CD4-positive, alpha-beta T cell treated with Interleukin-4 for 4 hours (primary cell): Measurements from ENCODE around the gene USP12.
A peak's percentile ranks its signal among the peaks of the same experiment; 100 is the strongest.
"Not testable (repeated sequence)": the region's sequence is repeated elsewhere in the genome, so short reads cannot be mapped to it uniquely, and the experiment has no call there.

Source experiments
- DNase-seq: peaks from one replicate; pipeline ENCODE4 v3.0.0-alpha.2; 2020

USP12 gene

GRCh38 chr13:27118428-27119054 is 53.1 kb downstream of the USP12 start:
- DNase-seq, result no peak

DNA sequence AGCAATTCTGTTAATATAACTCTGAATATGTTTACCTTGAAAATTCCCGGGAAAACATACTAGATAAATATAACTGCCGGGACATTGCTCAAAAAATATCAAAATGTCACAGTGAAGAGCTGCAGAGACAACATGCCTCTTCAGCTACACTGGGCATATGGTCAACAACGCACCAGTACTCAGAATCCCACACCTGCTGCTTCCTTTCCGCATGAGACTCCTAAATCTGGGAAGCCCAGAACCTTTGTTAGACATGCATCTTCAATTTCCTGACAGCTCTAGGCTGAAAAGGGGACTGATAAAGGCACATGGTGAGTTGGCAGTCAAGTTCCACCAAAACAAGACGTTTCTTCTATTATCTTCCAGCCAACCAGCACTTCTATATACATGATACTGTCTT is 53.7 kb downstream of the USP12 start:
- DNase-seq, result no peak

DNA sequence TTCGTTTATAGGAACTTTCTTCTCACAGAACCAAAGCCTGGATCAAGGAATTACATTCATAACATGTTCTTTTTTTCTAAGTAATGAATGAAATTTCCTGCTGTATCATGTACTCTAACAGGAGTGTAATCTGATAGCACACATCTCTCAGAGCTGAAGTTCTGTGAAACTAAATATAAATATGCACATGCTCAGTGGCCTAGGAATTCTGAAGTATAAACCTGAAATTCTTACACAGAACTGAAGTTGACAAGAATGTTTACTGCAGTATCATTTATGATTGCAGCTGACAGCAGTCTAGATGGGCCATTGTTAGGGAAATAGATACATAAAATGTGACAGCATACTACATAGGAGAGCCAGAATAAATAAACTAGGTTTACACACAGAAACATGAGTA is 54.5 kb downstream of the USP12 start:
- DNase-seq, result no peak

GRCh38 chr13:27113436-27113835 is 58.2 kb downstream of the USP12 start:
- no peak for DNase-seq

DNA sequence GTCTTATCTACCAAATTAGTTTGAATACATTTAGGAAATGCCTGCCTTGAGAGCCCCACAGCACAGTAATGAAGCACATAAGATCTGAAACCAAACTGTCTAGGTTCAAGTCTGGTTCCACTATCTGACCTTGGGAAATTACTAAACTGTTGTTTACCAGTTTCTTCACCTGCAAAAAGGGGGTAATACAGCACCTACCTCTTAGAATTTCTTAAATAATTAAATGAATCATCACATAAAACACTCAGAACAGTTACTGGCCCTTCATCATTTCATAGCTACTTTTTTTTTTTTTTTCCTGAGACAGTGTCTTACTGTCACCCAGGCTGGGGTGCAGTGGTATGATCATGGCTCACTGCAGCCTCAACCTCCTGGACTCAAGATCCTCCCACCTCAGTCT is 59.6 kb downstream of the USP12 start:
- DNase-seq, result no peak

DNA sequence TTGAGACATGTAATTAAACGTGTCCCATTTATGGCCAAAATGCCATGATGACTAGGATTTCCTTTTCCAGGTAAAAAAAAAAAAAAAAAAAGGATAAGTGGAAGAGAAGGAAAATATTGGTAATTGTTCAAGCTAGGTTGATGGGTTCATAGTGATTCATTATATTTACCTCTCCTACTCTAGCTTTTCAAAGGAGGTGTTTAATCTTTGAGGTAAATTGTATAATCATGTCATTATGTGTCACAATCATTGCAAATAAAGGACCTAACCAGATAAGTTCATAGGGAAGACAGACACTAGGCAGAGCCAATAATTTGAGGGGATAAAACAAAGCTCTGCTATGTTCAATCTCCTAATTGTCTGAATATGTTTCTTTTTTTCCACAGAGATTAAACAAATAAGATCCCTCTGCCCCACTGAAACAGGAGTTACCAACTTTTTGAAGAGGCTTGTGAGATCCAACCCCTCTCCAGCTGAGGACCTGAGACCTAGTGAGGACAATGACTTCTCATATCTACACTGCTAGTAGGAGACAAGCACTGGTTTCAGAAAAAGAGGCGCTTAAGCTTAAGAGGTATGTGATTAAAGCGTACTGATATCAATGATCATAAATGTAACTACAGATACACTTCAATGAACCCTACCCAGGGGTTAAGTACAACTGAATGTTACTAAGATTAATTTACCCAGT is 61.4 kb downstream of the USP12 start:
- no peak for DNase-seq

DNA sequence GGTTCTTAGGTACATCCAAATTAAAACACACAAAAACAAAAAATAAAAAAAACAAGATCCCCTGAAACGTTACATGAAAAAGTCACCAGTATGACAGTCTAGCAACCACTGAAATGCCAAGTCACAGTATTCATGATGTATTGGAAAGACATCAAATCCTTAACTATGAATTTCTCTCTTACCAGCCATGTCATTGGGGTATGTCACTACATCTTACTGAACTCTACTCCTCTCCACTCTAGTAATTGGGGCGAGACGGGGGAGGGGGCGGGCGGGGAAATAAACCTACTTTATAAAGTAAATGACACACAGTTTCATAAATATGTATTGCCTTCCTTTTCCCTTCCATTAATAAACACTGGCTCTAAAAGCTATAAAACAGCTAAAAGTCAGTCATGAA is 65.5 kb downstream of the USP12 start:
- no peak for DNase-seq

- no peak for DNase-seq
Observed at GRCh38 chr13:27104606-27105005, 67.0 kb downstream of the USP12 start.

DNA sequence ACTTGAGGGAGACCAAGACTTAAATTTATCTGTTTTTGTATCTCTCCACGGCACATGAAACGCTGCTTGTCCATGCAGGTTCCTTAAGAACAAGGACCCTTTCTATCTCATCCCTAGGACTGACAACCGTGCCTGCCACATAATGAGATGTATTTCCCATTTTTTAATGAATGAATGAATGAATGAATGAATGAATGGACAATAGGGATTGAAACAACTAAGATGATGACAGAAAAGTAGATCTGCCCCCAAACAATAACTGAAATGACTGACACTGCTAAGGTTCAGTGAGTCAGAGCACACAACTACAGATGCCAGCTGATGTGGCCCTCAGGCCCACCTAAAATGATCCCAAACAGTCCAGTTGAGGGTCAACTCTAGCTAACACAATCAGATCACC is 69.8 kb downstream of the USP12 start:
- no peak for DNase-seq

DNA sequence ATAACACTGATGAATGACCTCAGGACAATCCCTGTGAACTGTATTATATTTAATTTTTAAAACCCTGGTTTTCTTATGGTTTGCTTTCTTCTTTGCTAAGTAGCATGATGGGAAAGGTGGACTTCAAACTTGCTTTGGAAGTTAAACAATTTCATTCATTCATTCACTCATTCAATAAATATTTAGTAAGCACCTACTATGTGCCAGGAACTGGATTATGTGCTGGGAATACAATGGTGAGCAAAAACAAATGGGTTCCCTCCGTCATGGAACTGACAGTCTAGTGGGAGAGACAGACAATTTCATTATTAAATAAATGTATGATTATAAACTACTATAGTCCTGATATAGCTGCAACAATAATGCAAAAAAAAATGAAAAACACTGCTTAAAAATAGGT is 70.3 kb downstream of the USP12 start:
- no peak for DNase-seq

GRCh38 chr13:27097691-27098090 is 73.9 kb downstream of the USP12 start:
- no peak for DNase-seq

- DNase-seq, result no peak
Observed at GRCh38 chr13:27091451-27091850, 80.2 kb downstream of the USP12 start.

DNA sequence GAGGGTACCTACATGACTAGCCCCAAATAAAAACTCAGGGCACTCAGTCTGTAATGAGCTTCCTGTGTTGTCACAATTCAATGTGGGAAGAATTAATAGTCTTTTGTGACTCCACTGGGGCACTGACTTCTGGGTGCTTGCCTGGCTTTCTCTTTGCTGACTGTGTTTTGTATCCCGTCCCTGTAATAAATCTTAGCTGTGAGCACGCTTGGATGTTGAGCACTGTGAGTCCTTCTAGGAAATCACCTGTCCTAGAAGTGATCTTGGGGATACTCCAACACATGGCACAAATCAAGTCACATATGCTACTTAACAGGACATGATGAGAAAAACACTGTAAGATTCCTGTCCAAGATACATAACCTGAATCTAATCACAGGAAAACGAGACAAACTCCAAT is 83.0 kb downstream of the USP12 start:
- no peak for DNase-seq

DNA sequence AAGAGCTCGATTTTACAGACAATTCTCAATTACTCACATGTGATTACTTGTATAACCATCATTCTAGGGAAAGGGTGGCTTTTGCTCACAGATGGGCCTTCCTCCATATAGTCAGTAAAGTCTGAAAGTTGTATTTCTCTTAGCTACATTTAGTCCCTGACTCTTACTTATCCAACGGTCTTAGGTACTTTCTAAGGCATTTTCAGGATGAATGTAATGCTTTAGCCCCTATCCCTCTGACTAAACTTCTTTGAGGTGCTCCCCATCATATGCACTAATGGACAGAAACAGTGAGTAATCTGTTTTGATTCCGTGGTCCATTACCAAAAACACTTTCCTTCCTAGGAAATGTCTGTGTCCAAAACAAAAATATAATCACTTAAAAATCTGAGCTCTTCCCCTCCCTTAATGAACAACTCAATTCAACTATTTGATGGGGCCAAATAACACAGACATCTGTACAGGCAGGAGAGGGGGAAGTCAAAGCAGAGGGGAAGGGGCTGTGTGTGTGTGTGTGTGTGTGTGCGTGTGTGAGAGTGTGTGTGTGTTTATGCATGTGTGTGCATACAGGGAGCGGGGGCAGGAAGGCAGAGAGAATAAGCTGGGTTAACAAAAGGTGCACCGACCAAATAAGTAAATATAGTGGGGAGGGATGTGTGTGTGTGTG is 84.9 kb downstream of the USP12 start:
- DNase-seq, result no peak

DNA sequence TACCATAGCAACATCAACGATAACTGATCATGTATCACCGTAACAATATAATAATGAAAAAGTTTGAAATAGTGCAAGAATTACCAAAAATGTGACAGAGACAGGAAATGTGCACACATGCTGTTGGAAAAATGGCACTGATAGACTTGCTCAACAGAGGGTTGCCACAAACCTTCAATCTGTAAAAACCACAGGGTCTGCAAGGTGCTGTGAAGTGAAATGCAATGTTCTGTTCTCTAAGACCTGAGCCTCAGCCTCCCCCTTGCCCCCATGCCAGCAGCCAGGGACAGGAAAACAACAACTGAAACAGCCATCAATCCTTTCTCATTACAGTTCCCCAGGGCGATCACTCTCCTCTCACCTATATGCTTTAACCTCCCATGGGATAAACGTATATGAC is 88.4 kb downstream of the USP12 start:
- peak; percentile 2 for DNase-seq

DNA sequence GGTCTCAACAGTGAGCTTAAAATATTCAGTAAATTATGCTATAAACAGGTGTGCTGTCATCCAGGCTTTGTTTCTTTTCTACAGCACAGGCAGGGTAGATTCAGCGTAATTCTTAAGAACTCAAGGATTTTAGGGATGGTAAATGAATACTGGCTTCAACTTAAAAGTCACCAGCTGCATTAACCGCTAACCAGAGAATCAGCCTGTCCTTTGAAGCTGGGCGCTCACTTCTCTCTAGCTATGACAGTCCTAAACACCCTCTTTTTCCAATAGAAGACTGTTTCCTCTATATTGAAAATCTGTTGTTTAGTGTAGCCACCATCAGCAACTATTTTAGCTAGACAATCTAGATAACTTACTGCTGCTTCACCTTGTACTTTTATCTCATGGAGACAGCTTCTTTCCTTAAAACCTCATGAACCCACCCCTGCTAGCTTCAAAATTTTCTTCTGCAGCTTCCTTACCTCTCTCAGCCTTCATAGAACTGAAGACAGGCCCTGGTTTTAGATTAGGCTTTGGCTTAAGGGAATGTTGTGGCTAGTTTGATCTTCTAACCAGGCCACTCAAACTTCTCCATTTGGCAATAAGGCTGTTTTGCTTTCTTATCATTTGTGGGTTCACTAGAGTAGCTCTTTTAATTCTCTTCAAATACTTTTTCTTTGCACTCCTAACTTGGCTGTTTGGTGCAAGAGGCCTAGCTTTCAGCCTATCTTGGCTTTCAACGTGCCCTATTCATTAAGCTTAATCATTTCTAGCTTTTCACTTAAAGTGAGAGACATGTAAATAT is 89.5 kb downstream of the USP12 start:
- no peak for DNase-seq

DNA sequence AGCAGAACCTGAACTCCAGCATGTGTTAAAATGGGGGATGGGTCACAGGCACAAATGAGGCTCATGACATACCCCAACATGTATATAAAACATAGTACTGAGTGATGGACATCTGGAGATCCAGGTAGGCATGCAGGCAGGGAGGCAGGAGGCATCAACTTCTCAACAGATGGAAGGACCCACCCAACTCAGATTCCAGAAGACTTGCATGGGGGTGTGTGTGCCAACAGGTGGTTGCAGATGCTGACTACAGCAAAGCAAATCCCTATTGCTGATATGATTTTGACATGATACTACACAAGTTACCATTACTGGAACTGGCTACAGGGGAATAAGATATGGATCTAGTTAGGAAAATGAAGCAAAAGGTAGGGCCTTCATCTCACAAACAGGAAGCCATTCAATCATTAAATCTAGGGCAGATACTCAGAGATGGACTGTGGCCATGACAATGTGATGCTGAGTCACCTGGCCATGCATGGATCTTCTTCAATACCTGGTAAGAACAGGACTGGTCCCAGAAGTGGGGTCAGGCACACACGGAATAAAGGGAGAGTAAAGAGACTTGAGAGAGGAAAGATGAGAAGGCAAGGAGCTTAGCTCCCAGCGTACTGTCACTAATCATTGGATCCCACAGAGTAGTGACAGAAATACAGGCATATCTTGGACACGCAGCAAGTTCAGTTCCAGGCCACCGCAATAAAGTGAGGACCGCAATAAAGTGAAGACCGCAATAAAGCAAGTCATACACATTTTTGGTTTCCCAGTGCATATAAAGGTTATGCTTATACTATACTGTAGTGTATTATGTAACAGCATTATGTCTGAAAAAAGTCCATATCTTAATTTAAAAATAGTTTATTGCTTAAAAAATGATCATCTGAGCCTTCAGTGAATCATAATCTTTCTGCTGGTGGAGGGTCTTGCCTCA is 91.3 kb downstream of the USP12 start:
- no peak for DNase-seq

DNA sequence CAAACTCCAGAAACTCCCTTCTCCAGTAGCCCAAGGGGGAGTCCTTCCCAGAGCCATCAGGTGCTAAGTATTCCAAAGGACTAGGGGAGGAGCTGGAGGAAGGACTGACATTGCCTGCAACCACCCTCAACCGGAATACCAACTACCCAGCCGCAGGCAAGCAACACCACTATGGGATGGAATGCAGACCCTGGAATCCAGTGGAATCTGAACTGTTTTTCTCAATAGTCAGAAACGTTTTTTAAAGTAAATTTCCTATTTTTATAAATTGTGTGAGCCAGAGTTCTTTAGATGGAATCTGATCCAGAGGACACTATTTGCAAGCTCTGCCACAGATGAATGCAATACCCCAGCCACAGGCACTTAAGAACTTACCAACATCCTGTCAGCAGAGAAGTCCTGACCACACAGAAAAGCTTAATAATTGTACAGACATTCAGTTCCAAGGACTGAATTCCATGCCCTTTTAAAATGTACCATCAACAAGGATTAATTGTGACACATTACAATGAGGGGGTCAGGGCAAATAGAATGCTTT is 92.1 kb downstream of the USP12 start:
- DNase-seq, result no peak

- DNase-seq, result no peak
Observed at GRCh38 chr13:27077451-27077850, 94.2 kb downstream of the USP12 start.

DNA sequence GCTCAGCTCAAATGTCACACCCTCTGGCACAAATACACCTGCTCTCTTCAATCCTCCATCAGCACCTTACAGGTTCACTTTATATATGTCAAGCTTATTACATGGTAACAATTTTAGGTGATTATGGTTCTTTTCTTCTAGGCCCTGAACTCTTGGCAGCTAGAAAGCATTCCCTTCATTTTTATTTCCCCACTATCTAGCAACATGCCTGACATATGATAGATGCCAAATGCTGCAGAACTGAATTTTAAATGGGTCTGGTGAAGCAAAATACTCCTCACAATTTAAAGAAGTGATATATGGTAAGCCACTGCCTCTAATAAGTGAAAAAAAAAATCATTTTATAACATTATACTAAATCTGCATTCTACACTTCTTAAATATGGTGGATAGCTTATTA is 95.2 kb downstream of the USP12 start:
- no peak for DNase-seq

DNA sequence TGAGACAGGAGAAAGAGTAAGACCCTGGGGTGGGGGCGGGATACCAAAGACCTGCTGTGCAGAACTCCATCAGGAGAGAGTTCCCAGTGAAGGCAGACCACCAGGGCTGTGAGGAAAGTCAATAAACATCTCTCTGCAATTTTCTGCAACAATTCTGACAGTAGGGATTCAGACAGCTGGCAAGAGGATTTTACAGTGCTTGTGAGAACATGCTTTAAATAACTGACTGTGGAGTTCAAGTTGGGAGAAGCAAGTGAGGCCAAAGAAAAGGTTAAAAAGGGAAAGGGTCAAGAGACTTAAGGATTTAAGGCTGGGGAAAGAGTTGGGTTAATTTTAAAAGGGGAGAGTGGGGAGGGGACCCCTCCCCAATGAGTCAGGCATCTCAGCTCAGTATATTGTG is 98.4 kb downstream of the USP12 start:
- no peak for DNase-seq

DNA sequence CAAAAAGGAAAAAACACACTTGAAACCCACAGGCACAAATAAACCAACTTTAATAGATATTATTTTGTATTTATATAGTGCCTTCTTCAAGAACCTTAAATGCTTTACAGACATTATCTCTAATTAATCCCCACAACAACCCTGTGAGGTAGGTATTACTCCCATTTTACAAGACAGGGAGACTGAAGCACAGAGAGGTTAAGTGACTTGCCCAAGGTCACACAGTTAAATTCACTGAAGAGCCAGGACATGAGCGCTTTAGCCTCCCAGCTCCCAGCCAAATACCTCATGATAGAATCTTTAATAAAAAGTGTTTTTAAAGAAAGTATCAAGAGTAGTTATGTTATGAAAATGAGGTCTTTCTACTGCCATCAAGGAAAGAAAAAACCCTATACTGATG is 105.5 kb downstream of the USP12 start:
- not testable (repeated sequence) for DNase-seq
